NCI-H187 (cell line): ENCODE measurements around the gene FRMD4A.

Source experiments
- DNase-seq, 2 experiments: peaks; one replicate each; lab custom pipeline; 2025; lab: John Stamatoyannopoulos, UW

The FRMD4A gene

DNA sequence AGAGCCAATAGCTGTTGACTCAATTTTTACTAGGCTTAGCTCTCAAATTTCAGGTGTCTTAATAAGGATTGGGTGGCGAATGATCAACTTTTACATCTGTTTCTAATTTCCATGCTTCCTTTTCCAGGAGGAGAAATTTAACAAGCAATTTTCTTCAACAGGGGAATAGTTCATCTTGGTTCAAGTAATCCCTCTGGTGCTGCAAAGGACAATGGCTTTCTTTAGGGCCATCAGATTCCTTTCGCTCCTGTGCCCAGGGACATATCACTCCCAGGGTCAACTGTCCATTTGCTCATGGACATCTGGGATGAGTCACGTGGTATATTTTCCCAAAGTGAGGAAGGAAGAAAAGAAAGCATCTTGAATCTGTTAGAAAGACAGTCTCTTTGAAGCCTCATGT lies 313.3 kb downstream of the FRMD4A start:
- DNase-seq, result no peak

DNA sequence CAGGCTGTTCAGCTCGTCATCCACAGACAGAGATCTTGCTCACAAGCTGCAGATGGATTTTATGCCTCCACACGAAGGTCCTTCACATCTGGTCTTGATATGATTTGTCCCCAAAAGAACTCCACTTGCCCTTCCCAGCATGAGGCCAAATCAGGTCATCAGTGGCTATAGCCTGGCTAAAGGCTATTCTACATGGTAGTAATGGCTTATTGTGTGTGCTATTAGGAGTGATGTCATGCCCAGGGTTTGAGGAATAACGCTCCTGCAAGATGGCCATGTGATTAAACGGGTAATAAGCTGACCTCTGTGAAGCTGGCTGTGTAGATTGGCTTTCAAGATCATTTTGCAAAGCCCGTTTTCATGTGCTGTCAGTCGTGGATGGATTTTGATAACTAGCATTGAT lies 313.8 kb downstream of the FRMD4A start:
- DNase-seq, result no peak

DNA sequence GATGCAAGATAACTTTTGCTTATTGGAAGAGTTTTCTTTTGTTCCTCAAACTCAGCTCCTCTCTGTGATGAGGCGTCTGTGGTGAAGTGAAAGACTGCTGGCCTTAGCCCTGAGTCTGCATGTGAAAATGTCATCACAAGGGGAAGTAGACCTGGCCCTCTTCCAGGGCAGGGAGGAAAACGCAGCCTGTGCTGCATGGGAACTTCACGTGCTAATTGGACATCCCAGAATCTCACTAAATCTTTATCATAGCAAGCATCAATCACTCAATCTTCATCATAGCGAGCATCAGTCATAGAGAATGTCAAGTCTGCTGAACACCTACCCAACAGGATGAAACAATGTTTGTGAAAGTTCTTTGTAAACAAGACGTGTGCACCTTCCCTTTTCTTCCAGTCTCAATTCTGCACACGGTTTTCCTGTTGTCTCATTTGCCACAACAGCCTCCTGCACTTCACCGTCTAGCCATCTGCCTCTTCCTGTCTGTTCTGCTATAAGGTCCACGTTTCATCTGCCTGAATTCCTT lies 314.6 kb downstream of the FRMD4A start:
- DNase-seq, result no peak

DNA sequence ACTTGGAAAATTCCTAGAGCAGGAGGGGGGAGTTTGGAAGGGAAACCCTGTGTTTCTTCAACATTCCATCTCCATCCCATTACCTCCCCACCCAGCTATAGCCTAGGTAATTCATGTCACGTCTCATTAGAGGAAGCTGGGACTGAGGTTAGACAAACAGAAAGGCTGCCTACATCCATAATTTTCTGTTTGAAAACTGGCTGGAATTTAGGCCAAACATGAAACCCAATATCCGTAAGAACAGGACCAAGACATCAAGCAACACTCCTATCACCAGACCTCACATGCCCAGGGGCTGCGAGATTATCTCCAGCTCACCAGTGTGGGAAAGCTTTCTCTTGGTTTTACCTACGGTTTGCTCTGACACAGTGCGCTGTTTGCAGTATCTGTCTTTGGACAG lies 316.3 kb downstream of the FRMD4A start:
- no peak for DNase-seq

DNA sequence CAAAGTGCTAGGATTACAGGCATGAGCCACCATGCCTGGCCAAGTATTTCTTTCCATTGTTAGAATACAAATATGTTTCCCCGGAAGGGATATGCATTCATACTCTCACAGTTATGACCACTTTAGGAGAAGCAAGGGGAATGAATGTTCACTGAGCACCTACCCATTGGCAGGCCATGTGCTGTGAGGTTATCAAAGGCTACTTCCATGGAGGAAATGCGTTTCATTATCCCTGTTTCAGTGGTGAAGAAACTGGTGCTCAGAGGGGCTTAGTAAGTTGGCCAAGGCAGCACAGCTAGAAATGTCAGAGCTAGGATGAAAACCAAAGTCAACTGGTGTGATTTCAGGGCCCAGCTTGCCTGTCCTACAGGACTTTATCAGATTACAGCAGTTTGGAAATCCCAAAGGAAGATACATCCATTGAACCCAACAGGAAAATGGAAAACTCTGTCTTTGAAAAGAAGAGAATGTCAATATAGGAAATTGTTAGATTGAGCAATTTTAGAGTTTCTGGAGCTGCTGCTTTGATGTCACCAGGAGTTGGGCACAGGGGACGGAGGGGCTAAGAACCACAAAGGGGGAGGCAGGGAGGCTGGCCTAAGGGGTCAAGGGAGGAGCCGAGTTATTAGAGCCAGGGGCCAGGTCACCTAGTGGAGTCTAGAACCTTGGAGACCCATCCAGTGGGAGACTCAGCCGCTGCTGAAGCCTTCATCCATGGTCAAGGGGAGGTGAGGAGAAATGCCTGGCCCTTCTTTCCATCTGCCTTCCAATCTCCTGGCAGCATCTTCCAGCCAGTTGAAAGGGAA lies 319.8 kb downstream of the FRMD4A start:
- DNase-seq, result no peak

DNA sequence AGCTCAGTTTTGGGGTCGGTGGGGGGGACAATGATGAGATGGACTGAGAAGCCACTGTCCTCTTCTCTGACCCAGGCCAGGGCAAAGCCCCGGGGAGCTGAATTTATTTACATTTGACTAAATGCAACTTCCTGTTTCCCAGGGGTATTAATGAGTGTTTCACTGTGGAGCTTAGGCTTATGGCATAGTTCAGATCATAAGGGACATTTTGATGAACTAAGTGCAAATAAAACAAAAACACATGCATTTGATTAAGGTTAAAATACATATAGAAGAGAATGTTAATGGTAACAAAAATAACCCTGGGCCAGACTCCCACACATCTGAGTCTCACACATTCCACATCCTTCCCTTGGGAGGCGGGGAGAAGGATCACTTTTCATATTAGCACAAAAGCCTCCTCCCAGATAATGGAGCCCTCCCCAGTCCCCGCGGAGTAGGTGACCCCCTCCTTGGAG lies 320.6 kb downstream of the FRMD4A start:
- no peak for DNase-seq

DNA sequence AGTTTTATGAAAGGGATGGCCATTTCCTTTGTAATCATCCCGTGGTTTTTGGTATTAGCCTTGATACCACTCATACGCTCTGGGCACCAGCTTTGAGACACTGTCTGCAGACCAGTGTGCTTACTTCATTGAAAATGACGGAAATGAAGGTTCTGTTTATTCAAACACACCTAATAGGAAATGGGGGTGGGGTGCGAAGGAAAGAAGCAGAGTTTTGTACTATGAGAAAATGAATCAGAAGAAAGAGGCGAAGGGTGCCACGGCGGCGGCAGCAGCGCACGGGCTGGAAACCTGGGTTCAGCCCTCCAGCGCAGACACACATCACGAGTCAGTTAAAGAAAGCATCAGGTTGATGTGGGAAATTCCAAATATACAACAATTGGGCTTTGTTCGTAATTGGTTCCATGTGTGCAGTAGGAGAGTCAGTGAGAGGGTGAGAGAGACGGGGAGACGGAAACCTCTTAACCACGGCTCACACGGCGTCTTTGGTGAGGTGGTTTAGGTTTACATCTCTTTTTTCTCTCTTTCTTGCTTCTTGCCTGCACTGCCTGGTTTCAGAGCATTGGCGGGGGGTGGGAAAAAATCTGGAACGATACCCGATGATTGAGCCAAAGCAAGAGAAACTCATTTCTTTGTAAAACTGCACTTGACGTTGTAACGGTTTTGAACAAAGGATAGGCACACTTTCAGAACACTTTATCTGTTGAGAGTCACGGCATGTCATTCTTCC lies 321.2 kb downstream of the FRMD4A start:
- no peak for DNase-seq

DNA sequence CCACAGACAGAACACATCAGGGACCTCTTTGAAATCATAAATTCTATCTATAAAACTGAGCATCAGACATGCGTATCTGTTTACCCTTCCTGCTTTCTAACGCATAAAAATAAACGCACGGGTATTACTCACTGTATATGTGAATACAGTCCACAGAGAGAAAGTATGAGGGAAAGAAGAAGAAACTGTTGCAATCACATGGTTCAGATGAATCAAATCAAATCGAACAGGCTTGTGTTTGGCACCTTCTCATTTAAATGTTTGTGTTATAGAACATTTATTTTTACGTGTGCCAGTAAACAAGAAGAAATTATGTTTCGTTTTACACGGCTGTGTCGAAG lies 322.0 kb downstream of the FRMD4A start:
- no peak for DNase-seq

DNA sequence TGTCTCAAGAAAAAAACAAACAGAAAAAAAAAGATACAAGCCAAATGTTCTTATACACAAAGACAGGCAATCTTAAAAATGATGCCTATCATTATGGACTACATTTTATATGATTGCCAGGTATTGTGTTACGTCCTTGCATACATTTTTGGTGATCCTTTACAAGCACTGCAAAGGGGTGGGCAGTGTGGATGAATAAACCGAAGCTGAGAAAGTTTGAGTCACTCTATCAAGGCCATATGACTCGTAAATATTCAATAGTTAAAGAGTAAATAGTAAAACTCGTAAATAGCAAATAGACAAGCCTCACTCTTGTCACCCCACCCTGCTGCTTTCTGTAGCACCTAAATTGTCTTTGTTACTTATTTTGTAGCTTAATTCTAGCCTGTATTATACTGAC lies 326.2 kb downstream of the FRMD4A start:
- no peak for DNase-seq

DNA sequence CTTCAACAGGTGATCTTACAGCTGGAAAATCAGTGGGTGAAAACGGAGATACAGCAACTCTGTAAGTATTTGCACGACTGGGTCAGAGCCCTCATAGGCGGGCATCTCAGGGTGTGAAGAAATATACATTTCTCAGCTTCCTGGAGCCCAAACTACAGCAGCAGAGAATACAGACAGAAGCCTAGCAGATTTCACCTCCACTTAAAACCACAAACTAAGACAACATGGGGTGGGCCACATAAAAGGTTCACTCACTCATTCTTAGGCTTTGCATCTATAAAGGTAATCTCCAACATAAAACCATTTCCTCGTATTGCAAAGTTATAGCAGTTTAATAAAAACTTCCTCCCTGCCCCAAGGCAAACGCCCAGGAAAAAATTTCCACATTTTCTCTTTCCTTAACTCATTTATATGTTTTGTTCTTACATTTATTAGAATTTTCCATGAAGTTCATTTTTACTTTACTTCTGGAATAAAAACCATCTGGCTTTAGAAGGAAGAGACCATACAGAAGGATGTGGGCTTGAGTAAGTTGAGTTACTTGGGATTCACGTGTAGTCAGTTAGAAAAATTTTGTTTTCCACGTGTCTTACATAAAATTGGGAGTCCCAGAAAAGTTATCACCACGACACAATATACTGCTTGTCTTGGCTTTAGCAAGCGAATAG lies 327.1 kb downstream of the FRMD4A start:
- no peak for DNase-seq

DNA sequence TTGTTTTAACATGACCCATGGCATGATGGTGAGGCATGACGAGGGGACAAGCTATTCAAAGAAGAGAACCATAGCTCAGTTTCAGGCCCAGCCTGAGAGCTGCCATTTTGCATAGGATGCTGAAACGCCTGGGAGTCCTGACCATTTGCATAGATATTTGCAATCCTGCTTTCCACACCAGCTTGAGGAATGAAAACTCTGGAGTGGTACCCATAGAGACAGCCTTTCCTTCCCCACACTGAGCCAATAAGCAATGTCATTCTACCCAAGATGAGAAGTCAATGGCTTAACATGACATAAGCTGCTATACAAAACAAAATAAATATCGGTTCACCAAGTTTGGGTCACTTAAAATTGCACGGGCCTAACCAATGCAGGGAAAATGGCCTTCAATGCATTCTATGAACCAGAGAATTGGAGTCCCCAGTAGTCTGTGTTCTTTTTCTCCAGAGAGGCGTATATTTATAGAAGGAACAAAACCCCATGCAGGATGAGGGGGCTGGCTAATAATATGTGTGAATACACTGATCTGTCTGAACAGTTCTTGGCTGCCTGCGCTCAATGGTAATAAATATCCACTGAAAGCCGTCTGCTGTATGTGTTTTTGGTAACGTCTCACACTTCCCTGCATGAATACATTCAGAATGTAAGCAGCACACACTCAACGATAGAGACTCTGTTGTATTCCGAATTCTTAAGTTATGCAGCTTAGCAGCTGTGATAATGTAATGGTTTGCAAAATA lies 329.3 kb downstream of the FRMD4A start:
- no peak for DNase-seq

DNA sequence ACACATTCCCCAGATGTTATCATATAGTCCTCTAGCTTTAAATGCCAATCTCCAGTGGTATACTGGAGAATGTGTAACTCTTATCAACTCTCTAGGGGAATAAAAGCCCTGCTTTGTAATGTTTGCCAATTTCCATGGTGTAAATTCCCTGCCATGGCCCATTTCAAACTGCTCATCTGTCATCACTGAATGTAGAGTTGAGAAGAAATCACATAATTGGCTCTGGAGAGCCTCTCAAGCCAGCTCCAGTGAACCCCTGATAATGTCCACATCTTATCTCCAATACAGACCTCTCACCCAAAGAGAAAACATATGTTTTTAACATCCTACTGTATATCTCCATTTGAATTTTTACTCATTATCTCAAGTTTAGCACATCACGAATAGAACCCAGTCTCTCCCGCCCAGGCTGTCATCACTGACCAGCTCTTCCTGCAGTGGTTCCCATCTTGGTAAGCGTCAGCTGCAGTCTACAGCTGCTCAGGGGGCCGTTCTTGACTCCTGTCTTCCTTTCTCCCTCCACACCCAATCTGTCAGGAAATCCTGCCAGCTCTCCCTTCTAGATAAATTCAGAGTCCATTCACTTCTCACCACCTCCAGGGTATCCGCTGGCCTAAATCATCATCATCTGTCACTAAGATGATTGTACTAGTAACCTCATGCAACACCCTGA lies 332.4 kb downstream of the FRMD4A start:
- DNase-seq, result no peak

DNA sequence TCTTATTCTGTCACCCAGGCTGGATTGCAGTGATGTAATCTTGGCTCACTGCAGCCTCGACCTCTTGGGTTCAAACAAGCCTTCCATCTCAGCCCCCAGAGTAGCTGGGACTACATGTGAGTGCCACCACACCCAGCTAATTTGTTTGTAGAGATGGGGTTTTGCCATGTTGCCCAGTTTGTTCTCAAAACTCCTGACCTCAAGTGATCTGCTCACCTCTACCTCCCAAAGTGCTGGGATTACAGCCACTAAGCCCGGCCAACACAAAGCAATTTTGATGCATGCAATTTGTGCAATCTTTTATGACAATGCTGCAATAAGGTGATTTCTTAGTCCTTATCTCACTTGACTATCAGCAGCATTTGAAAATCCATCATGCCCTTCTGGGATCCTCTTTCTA lies 333.1 kb downstream of the FRMD4A start:
- DNase-seq, result no peak

DNA sequence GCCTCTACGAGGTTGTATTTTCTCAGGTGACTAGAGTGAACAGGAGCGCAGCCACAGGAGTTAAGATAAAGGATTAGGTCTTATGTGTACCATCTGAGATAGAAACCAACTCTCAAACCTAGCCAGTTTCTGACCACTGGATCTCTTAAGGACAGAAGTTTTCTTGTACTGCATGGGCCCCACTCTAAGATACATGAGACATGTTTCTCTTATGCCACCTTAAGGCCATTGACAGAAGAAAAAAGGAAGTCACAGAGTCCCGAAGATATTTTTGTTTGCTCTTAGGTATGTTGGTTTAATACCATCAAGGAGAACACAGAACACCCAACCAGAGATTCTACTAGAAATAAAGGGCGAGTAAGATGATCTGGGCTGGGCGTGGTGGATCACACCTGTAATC lies 335.8 kb downstream of the FRMD4A start:
- DNase-seq, result no peak

DNA sequence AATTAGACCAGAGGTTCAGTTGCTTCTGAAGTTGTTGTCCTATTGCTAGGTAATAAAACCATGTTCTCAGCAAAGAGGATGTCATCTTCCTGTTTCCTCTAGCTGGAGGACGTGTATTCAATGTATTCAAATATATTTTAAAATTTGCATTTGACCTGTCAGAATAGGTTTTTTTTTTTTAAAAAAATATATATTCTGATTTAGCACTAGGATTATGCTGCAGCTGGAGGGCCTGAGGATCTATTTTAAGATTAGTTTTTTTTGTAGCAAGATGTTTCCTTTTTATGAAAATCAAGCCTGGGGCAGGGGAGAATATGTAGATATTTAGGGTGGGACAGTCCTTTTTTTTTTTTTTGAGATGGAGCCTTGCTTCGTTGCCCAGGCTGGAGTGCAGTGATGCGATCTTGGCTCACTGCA lies 337.0 kb downstream of the FRMD4A start:
- DNase-seq, result no peak

DNA sequence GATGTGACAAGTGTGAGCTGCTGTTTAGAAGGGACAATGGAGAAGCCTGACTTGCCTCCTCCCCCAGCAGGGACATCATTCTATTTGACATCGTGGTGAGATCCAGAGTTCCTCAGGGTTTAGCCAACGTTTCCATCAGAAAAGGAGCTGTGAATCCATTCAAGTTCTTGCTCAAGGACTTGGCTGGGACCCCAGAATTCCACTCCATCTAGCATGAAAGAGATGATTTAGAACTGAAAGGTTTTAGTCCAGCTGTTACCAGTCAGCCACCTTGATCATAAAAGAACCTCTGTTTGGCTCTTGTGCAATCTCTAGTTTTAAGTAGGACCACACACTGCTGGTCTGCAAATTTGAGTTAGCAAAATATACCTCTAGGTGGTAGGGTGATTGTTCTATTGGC lies 337.6 kb downstream of the FRMD4A start:
- no peak for DNase-seq

DNA sequence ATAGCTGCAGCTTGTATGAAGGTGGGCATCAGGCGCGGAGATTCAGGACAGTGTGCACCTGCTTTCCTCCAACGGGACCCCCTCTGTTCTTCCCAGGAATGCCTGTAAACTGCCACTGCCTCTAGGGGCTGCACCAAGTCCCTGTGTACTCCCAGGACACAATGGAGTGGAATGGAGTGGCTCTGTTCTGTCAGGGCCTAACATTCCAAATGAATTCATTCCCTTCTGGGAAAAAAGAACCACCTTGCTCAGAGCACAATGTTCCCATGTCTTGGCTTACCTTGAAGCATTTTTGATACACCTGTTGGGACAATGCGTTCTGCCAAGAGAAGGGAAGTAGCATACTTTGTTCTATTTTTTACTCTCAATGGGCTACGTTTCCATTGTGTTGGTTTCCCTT lies 339.4 kb downstream of the FRMD4A start:
- no peak for DNase-seq

DNA sequence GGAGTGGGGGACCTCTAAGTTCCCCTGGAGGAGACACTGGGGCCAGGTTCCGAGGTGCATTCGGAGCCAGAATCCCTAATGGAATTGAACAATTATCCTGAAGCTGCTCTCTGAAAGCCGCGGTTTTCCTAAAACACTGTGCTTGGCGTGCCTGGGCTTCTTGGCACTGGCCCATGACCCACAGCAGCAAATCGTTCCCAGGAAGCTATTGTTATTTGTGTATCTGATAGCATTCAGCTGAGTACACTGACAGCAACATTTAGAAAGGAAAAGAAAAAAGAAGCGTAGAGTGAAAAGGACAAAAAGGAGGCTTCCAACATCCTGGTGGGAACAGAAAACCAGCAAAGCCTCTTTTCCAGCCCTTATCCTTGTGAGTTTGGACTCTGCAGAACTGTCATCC lies 339.8 kb downstream of the FRMD4A start:
- no peak for DNase-seq

DNA sequence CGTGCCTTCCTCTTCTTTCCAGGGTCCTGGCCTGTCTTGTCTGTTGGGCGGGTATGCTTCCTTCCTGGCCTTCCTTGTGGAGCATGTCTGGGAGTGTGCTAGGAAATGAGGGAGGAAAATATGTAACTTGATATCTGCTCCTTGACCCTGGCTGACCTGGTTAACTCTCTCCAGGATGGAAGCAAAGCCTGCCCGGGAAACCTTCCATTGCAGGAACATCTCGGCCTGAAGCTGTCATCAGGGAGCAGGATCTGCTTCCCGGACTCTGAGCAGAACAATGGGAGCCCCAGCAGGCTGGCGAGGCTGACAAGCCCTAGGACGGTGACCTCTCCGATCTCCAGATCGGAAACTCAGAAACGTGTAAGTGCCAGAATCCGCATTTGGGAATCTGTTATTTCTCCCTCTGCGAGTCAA lies 340.3 kb downstream of the FRMD4A start:
- no peak for DNase-seq

DNA sequence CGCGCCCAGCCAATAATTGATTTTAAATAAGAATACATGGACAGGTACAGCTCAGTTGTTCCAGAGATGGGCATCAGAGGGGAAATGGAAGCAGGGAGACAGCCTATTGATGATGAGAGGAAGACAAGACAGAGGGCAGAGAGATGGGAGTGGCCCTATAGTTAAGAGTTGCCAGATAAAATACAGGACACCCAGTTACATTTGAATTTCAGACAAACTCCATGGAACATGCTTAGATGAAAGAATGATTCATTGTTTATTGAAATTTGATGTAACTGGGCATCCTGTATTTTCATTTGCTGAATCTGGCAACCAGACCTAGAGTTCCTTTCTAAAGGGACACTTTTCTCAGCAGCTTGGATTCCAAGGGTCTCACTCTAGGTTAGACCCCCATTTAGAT lies 341.1 kb downstream of the FRMD4A start:
- no peak for DNase-seq

DNA sequence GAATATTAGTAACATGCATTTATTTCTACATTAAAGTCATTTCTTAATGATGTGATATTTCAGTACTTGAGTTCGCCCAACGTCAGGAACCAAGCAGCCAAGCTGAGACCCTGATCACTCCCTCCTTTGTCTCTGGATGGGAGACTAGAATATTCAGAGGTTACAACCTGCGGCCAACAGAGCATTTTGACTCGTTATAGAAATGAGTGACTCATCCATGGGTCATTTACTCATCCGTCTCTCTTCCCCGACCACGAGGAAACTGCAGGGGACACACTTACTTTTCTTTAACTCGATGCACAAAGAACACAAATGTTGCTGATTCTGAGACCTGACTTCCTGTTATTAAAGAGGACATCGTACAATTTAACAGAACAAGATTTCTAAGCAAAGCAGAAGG lies 343.3 kb downstream of the FRMD4A start:
- no peak for DNase-seq
